ENCODE measurements around the gene CABLES1.

Gene CABLES1

DNA sequence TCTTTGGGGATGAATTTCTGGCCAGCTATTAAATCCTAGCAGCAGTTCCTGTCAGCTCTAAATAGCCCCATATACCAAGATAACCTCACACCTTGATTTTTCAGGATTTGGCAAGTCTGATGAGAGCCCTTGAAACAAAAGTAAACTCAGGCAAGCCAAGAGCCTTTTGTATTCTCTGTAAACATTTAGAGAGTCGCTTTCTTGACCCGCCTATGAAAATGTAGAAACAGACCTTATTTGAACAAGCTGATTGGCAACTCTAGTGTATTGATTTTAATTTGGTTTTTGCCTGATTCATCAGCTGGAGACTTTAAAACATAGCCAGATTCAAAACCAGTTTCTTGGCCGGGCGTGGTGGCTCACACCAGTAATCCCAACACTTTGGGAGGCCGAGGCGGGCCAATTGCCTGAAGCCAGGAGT lies 43.4 kb downstream of the CABLES1 start:
- in situ Hi-C loops (cut with HindIII; ENCODE audit: low sequenced_read_pairs), result loop anchor here (10.0 kb wide), 1 partner anchor 64 kb away; no protein-coding TSS in a partner anchor
- H3K4me3 ChIP-seq (ENCODE audit: low read depth, low read length), result no peak overlapping the region

GRCh38 chr18:23179416-23179815 lies 44.1 kb downstream of the CABLES1 start:
- TF ChIP-seq, protein P1, sequence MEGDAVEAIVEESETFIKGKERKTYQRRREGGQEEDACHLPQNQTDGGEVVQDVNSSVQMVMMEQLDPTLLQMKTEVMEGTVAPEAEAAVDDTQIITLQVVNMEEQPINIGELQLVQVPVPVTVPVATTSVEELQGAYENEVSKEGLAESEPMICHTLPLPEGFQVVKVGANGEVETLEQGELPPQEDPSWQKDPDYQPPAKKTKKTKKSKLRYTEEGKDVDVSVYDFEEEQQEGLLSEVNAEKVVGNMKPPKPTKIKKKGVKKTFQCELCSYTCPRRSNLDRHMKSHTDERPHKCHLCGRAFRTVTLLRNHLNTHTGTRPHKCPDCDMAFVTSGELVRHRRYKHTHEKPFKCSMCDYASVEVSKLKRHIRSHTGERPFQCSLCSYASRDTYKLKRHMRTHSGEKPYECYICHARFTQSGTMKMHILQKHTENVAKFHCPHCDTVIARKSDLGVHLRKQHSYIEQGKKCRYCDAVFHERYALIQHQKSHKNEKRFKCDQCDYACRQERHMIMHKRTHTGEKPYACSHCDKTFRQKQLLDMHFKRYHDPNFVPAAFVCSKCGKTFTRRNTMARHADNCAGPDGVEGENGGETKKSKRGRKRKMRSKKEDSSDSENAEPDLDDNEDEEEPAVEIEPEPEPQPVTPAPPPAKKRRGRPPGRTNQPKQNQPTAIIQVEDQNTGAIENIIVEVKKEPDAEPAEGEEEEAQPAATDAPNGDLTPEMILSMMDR (IDR thresholded peaks at IDR 0.05; ENCODE audit: low read depth, low read length, missing control alignments), result no peak
- H3K4me3 ChIP-seq (ENCODE audit: low read depth, low read length), result no peak overlapping the region
- in situ Hi-C loops (cut with HindIII; ENCODE audit: low sequenced_read_pairs), result loop anchor here (10.0 kb wide), 1 partner anchor 65 kb away; no protein-coding TSS in a partner anchor
- DNase-seq (ENCODE audit: low read depth), result no peak

More for the DNA sequence above, 43.4 kb downstream of the CABLES1 start:
- no peak for DNase-seq (ENCODE audit: low read depth)
- TF ChIP-seq, protein P1 (IDR thresholded peaks at IDR 0.05; ENCODE audit: low read depth, low read length, missing control alignments), result no peak

DNA sequence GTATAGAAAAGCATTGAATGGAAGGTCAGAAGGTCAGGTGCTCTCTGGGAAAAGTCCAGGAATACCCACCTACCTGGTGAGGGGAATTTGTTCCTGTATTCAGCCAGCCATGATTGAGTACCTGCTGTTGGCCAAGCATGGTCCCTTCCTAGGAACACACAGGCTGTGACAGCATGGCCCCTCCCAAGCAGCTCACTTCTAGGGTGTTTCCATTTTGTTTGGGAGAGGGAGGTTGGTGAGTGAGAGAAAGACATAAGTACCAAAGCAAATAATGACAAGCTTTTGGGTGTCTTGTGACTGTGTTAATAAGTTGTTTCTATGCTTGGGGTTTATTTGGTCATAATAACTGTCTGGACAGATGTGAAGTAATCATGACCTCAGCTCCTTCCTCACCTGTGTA lies 46.3 kb downstream of the CABLES1 start:
- H3K4me3 ChIP-seq (ENCODE audit: low read depth, low read length), result no peak overlapping the region
- no peak for DNase-seq (ENCODE audit: low read depth)
- TF ChIP-seq, protein P1 (IDR thresholded peaks at IDR 0.05; ENCODE audit: low read depth, low read length, missing control alignments), result no peak
- in situ Hi-C loops (cut with HindIII; ENCODE audit: low sequenced_read_pairs), result no loop called here

DNA sequence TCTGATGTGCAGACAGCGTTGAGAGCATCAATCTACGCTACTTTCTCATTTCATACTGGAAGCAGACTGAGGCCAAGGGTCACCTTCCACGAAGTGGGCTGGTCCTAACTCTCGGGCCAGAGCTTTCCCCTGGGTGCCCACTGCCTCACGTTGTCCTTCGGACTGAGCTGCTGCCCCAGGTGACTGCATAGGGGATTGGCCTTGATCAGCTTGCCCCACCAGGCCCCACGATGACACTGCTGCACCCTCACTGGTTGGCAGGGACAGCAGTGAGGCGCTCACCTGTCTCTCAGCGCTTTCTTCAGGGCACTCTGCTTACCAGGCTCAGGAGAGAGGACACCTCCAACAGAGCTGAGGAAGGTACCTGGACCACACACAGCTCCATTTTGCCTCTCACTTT lies 47.3 kb downstream of the CABLES1 start:
- DNase-seq (ENCODE audit: low read depth), result no peak
- TF ChIP-seq, protein P1 (IDR thresholded peaks at IDR 0.05; ENCODE audit: low read depth, low read length, missing control alignments), result no peak
- H3K4me3 ChIP-seq (ENCODE audit: low read depth, low read length), result no peak overlapping the region
- in situ Hi-C loops (cut with HindIII; ENCODE audit: low sequenced_read_pairs), result no loop called here

DNA sequence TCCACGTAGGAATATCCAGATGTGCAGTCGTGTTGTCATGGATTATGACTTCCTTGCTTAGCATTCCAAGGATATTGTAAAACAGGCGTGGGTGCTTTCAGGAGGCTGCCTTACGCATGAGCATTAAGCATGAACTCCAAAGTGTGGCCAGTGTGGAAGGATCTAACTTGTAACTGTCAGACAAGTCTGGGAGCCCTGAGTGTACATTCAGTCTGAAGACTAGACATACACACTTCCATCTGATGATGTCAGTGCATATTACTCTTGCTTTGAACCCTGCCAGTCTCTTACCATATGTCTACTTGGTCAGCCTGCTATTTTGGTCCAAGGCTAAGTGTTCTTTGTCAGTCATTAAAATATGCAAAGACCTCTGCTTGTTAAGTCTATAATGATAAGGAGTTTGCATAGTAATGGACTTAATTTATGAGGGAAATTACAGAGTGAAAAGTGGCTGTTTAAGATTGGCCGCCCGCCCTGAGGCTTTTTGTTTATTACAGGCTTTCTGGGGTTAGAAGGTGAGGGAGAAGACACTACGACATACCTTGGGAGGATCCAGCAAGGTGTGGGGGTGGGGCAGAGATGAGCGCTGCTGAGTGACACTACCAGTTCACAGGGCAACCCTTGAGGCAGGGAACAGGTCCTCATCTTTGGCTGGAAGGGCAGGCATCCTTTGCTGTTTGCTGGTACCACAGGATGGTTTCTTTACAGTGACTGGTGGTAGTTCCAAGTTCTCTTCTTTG lies 48.3 kb downstream of the CABLES1 start:
- in situ Hi-C loops (cut with HindIII; ENCODE audit: low sequenced_read_pairs), result no loop called here
- H3K4me3 ChIP-seq (ENCODE audit: low read depth, low read length), result no peak overlapping the region
- no peak for DNase-seq (ENCODE audit: low read depth)
- TF ChIP-seq, protein P1 (IDR thresholded peaks at IDR 0.05; ENCODE audit: low read depth, low read length, missing control alignments), result no peak

DNA sequence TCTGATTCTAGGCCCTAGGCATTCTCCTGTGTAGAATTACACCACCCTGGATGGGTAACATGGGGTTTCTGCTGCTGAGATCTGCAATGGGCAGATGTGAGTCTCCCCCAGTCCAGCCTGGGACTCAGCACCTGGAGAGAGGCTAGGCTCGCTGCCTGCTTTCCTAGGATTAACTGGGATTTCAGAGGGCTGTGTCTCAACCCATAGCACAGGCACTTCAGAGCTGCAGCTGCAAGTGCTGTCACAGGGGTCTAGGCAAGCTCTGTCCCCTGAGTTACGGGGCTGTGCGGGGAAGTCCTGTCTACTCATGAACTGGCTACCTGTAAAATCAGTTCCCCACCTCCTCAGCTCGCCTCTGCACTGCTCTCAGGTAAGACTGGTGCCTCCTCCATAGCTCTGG lies 51.5 kb downstream of the CABLES1 start:
- no peak for DNase-seq (ENCODE audit: low read depth)
- in situ Hi-C loops (cut with HindIII; ENCODE audit: low sequenced_read_pairs), result no loop called here
- H3K4me3 ChIP-seq (ENCODE audit: low read depth, low read length), result no peak overlapping the region
- TF ChIP-seq, protein P1 (IDR thresholded peaks at IDR 0.05; ENCODE audit: low read depth, low read length, missing control alignments), result no peak

Measured in astrocyte of the cerebellum (primary cell).